Sigmoid colon (tissue), 4 donors: ENCODE data around the gene TTC22.

Experiments used
- POLR2A ChIP-seq, 2 donors: fragments of 450-650 bp; IDR thresholded peaks; one replicate each; pipeline ENCODE4 v1.6.1; 2016; ENCODE audit warnings: antibody characterized with exemption in 2 of 2, mild to moderate bottlenecking in 2 of 2, moderate library complexity in 2 of 2
- POLR2AphosphoS5 ChIP-seq, 4 donors: sonication (generic); formaldehyde crosslinking; IDR thresholded peaks; one replicate each; pipeline ENCODE4 v1.6.1; 2017; ENCODE audit warnings: antibody characterized with exemption in 4 of 4
- TF ChIP-seq, protein P1 (sequence below), 4 experiments: fragments of 450-650 bp in 3 of 4; fragments of 200-600 bp in 1 of 4; IDR thresholded peaks; one replicate each; pipeline ENCODE4 v1.5.1; 2016 to 2019; ENCODE audit warnings: antibody characterized with exemption in 4 of 4, mild to moderate bottlenecking in 3 of 4, moderate library complexity in 2 of 4

- TF ChIP-seq, protein P1, sequence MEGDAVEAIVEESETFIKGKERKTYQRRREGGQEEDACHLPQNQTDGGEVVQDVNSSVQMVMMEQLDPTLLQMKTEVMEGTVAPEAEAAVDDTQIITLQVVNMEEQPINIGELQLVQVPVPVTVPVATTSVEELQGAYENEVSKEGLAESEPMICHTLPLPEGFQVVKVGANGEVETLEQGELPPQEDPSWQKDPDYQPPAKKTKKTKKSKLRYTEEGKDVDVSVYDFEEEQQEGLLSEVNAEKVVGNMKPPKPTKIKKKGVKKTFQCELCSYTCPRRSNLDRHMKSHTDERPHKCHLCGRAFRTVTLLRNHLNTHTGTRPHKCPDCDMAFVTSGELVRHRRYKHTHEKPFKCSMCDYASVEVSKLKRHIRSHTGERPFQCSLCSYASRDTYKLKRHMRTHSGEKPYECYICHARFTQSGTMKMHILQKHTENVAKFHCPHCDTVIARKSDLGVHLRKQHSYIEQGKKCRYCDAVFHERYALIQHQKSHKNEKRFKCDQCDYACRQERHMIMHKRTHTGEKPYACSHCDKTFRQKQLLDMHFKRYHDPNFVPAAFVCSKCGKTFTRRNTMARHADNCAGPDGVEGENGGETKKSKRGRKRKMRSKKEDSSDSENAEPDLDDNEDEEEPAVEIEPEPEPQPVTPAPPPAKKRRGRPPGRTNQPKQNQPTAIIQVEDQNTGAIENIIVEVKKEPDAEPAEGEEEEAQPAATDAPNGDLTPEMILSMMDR (IDR thresholded peaks at IDR 0.05): no peak
- TF ChIP-seq POLR2AphosphoS5 (IDR thresholded peaks at IDR 0.05): no peak
- TF ChIP-seq POLR2A (IDR thresholded peaks at IDR 0.05): no peak
Measured at GRCh38 chr1:54836594-54836993, 35.5 kb upstream of the TTC22 start.
